GM21529 (cell line): ENCODE data around the gene BNC1.
"Not testable (repeated sequence)": the region's sequence is repeated elsewhere in the genome, so short reads cannot be mapped to it uniquely, and the experiment has no call there.

ENCODE experiments used
- ATAC-seq: cut with Tn5 transposase; IDR thresholded peaks from one replicate; pipeline ENCODE4 v1.9.1; 2021; ENCODE audit not compliant: unreplicated experiment

BNC1 gene

DNA sequence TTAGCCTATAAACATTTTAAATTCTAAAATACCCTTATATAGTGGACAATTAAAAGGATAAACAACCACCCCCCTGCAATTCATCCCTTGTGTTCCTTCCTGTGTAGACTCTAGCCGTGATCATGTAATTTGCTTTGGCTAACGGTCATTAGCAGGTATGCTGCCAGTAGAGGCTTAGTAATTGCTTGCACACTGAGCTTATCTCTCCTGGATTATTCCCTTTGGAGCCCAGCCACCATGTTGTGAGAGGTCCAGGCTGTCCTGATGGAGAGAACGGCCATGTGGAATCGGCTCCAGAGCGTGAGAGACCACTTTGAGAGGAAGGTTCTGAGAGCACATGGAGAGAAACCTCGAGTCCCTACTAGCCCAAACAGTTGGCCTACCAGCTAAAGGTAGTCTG, 11.0 kb upstream of the BNC1 start:
- ATAC-seq: no peak

DNA sequence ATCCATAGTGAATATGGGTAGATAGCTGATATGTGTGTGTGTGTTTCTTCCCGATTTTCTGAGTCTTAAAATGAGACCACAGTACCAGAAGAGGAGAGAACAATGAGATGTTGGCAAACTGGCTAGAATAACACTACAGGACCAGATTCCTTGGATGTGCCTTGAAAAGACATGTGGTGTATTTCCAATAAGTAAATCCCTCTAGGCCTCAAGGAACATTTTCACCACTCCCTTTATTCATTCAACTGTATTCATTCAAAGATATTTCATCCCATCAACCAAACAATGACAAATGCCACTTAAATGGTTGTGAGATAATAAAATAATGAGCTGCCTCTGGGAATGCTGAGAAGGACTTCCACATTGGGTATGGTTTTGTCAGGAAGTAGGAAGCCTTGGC, 8.7 kb upstream of the BNC1 start:
- no peak for ATAC-seq

DNA sequence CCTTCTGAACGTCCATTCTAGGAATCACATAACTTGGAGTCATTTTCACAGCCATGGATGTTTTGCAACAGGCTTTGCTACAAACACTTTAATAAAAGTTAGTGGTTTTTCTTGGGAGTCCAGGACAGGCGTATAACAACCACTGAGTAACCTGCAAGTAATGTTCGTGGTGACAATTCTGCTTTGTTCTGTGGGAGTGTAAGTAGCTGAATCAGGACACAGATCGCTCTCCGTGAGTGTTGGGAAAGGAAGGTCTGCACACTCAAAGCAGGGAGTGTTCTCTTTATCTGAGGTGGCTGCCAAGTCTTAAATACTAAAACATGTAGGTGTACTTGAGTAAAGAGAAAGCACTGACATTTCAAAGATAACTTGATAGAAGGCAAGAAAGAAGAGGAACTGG, 7.9 kb upstream of the BNC1 start:
- ATAC-seq: no peak

DNA sequence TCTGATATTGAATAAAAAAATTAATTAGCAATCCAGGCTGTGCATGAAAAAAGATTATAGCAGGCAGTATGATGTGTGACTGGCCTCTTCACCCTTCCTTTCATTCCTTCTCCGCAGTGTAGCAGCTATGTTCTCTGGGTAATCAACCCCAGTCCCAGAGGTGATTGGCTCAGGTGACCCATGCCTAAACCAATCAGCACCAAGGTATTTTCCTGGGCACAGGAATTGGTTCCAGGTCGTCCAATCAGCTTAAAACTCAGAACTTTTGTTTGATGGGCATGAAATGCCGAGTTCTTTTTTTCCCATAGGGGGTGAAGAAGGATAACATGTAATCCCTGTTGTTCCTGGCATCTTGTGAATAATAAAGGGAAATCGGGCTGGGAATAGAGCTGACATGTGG, 5.8 kb upstream of the BNC1 start:
- no peak for ATAC-seq

DNA sequence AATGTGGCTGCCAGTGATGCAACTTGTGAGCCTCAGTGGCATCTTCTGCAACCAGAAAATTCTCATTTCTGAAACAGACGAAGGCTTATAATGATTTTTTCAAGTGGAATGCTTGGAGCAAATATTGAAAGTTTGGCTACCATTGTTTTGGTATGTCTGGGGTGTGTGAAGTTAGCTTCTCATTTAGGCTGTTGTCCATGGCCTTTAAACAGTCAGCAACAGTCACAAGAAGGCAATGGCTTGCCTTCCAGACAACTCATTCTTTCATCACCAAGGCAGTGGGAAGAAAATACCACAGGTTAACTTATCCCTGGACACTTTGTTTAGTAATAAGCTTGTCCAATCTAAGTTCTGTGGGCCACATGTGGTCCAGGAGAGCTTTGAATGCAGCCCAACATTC, 4.7 kb upstream of the BNC1 start:
- no peak for ATAC-seq

DNA sequence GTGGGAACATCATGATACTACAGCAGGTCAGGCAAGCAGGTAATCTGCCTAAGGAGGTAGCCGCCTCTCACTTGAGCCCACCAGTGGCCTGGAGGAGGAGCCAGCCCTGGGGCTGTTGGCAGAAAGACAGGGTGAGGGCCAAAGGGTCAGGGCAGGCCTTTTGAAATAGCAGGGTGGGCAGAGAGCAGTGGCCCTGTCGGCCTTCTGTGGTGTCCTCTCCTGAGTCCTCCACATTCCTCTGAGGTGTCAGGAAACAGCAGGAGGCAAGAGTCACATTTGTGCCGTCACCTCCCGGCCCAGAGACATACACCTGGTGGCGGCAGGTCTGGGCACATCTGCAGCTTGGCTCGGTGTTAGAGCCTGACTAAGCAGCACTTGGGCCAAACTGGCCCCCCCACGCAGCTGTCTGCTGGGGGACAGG, 3.9 kb upstream of the BNC1 start:
- no peak for ATAC-seq

DNA sequence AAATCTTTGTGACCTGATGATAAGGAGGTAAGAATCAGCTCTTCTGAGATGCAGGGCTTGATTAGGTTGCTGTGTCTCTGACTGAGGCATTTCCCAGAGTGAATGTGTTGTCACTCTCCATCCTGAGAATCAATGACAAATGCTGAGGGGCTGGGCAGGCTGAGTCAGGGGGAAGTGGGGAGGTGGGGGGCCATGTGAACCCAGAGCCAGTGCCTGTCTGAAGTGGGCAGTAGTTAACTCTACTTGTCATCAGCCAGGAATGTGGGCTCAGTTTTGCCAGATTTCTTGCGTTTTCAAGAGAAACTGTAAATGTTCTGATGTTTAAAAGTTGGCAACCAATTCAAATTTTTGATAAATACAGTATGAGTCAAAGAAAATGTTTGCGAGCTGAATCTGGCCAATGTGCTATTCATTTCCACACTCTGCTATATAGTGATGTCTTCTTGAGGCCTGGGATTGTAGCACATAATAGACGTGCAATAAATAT, 3.1 kb upstream of the BNC1 start:
- no peak for ATAC-seq

DNA sequence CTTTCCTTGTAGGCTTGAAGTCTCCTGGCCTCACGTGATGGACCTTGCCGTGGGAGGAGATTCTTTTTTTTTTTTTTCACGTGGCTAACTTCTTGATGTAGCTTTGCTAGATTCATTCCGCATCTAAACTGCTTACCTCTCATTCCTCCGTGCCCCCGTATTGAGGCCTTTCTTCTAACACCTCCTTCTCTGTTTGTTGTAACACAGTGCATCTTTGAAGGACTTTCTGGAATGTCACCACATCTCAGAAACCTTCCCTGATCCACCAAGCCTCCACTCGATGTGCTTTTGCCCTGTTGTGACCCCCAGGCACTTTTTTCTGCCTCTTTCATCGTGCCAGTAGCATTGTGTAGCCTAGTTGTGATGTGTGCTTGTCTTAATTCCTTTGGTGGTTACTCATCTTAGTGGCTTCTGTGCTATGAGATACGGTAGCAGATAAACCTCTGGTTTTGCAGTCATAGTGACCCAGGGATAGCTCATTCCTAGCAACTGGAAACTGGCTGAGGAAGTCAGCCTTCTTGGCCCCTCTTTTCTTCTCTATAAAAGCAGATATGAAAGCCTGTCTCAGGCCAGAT, 1.6 kb upstream of the BNC1 start:
- ATAC-seq: no peak

DNA sequence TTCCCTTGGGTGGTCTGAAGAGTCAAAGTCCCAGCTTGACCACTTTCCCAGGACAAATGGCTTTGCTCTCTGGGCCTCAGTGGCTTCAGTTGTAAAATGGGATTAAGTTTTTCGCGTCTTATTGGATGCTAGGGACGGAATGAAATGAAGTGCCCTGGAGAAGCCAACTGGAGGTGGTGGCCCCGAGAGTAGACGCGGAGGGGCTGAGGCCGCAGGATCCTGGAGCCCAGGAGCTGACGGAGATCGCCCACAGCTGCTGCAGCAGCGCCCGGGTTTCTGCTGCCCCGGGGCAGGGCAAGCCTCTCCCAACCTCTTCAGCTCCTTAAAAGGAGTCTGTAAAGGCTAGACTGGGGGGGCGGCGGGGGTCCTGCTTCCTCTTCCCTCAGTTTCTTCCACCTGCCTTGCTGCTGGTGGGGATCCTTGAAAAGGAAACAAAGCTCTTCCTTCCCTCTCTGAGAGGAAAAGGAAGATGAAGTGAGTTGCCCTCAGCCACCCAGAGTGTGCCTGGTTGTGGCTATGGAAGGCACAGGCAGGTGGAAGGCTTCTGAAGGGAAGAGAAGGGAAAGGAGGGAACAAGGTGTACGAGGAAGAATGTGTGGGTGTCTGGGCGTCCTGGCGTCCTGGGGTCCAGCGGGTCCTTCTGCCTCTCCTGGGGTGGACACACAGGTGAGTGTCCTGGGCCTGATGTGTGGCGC, 967 bp upstream of the BNC1 start:
- ATAC-seq: no peak

DNA sequence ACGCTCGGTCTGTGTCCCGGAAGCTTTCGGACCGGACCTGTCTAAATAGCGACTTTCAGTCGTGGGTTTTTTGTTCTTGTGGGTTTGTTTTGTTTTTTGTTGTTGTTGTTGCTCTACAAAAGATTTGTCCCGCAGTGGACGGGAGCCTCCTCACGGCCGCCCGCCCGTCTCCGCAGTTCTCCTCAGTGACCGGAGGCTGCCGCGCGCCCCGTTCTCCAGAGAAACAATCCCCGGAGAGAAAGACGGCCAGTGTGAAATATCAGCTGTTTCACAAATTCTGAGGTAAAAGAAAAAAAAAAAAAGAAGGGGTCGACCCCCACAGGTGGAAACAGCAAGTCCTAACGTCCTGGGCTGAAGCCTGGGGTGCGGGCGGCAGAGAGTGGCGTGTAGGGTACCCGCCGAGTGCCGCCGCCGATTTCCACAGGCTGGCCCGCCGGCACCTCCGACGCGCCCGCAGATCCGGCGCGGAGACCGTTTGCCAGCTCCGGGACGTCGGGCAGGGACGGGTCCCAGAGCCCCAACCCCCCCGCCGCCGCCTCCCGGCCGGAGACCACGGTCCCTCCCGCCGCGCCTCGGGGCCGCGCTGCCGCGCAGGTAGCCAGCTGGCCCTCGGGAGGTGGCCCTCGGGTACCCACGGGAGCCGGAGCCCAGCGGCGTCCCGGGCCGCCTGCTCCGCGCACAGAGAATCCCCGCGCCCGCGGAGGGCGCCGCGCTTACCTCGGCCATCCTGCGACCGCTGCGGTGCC, 478 bp downstream of the BNC1 start:
- no peak for ATAC-seq

DNA sequence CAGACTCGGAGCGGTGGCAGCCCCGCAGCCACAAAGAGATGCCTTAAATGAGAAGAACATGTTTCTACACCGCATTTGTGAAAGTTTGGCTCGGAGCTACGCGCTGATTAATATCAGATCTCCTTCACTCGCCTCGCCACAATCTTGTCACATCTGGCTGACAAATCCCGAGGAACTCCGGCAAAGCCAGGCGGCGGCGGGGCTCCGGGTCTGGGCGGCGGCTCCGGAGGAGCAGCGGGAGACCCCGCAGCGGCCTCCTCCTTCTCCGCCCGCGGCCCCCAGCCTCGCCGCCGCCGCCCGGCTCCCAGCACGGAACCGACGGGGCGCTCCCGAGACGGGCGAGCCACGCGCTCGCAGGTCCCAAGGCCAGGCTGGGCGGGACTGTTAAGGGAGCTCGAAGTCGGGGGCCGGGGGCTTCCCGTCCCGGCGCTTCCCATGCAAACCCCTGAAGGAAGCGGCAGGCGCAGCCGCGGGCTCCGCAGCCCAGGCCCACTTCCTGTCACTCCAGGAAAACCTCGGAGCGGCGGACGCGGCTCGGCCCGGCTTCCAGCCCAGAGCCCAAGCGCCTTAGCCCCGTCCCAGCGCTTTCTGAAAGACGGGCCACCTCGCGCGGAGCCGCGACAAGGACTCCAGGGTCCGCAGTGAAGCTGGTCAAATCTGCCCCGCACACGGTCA, 1.2 kb downstream of the BNC1 start:
- ATAC-seq: no peak

DNA sequence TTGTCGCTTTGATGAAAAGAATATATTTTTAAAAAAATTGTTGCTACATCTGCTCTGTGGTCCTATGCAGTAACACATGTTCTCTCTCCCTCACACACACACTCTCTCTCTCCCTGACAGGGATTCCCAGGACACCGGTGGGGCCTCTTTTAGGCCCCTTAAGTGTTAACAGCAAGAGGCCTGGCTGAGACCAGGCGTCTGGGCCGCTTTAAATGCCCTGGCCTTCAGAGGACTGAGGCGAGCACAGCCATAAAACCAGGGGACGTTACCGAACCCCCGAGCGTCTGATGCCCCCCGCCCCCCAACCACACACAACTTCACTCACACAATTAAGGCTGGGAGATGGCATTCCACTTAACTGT, 1.7 kb downstream of the BNC1 start:
- no peak for ATAC-seq

DNA sequence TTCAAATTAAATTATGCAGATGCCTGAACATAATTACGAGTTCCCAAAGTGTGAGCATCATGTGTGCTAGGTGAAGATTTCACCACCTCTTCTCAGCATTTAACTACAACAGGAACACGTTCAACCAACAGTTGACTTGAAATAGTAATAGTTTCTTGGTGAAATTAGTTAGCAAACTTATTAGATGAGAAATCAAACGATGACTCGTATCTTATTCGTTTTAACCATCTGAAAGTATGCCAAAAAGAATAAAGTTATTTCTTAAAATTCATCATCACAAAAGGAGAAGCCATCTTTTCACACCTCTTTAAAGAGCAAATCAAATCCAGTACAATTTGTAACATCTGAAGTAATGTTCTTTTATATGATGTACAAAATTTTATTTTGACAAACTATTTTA, 2.3 kb downstream of the BNC1 start:
- ATAC-seq: no peak

DNA sequence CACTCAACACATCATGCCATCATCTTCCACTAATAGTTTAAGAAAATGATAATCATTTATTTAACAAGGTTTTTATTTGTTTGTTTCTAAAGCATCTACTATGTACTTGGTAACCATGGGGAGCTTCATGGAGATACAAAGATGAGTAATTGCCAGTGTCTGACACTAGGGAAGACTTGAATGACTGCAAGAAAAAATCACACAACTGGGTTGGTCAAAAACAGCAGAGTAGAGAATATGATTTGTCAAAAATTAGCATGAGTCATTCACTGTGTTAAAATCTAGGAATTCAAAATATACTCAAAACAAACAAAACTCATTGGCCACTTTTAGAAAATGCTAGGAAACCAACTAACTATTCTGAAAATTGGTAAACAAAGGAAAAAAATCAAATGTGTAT, 6.3 kb downstream of the BNC1 start:
- no peak for ATAC-seq

DNA sequence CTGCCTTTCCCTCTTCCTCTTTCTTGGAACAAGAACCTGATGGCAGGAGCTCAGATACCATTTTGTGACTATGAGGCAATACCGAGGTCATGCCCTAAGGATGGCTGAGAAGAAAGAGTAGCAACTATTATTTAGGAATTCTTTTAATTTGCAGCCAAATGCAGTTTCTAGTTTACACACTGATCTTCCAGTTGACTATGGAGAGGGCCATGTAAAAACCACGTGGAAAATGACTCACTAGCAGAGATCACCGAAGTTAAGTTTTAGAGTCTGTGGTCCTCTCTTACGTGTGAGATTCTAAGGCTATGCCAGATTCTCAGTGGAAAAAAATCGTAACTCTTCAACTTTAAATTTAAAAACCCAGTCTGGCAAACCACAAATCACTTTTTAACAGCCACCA, 7.8 kb downstream of the BNC1 start:
- ATAC-seq: no peak

DNA sequence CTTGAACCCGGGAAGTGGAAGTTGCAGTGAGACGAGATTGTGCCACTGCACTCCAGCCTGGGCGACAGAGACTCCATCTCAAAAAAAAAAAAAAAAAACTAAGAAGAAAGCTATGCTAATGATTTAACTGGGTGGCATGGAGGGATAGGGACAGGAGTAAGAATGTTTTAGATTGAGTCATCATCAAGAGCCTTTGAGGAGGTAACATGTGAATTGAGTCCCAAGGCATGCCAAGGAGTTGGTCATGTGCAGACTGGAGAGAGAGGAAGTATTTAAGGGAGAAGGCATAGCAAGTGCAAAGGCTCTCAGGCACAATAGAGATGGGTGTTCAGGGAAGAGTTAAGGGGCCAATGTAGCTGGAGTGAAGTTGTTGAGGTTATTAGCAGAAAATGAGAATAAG, 9.1 kb downstream of the BNC1 start:
- no peak for ATAC-seq

DNA sequence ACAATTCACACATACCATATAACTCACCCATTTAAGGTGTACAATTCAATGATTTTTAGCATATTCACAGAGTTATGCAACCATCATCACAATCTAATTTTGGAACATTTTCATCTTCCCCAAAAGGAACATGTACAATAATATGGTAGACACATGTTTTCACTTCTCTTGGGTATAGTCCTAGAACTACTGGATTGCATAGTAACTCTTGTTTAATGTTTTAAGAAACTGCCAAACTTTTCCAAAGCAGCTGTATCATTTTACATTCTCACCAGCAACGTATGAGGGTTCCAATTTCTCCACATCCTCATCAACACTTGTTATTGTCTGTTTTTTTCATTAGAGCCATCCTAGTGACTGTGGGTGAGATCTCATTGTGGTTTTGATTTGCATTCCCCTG, 14.3 kb downstream of the BNC1 start:
- ATAC-seq: no peak

DNA sequence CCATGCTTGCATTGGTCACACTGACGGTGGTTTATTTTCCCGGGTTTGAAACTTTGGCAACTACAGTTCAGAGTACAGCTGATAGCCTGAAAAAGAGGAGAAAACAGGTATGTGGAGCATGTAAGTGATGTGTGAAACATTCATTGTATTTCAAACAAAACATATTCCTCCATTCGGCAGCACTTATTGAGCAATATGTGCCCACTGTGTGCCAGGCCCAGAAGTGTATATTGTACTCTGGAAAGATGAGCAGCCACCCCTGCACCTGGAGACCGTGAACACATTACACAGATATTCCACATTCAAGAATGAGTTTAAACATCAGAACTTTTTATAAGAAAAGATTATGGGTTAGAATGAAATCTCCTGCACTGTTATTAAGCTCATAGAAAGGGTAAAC, 16.3 kb downstream of the BNC1 start:
- no peak for ATAC-seq

DNA sequence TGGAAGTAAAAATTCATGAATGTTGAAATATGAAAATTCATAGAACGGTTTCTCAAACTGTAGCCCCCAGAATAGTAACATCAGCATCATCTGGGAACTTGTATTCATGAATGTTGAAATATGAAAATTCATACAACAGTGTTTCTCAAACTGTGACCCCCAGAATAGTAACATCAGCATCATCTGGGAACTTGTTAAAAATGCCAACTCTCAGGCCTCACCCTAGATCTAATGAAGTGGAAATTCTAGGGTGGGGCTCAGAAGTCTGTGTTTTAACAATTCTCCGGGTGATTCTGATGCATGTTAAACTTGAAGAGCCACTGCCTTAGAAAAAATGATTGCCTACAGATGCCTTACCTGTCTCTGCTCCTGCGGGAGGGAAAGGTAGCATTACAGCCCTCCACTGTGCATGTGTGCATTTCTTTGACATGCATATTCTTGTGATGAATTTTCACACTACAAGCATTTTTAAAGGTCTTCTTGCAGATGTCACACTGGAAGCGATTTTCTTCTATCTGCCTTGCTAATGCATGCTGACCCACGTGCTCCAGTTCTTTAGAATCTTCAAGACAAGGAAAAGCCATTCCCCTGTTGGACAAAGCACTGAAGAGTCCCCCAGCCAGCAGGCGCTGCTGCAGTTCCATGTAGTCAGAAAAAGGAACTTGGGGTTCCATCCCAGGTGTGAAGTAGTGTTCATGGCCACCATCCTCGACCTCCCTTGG, 21.7 kb downstream of the BNC1 start:
- ATAC-seq: no peak

DNA sequence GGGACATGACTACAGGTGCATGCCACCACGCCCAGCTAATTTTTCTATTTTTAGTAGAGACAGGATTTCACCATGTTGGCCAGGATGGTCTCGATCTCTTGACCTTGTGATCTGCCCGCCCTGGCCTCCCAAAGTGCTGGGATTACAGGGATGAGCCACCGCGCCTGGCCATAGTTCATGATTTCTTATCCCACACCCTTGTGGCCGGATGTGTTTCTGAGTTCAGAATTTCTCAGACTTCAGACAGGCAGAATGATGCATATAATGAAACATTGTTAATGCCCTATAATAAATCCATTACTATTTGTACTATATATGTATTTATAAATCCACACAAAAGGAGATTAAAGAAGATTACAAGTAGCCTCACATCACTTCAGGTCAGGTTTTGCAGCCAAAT, 22.3 kb downstream of the BNC1 start:
- not testable (repeated sequence) for ATAC-seq

DNA sequence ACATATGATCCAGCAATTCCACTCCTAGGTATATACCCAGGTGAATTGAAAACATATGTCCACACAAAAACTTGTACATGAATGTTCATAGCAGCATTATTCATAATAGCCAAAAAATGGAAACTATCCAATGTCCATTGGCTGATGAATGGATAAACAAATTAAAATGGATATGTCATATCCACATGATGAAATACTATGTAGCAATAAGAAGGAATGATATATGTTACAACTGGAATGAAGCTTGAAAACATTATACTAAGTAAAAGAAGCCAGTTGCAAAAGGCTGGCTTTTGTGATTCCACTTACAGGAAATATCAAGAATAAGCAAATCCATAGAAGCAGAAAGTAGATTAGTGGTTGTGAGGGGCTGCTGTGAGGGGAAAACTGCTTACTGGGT, 33.7 kb downstream of the BNC1 start:
- ATAC-seq: no peak
